NCI-H2029 treated with DMSO at 0.1 percent for 48 hours (cell line): ENCODE results near the gene TTLL1.
"Not testable (repeated sequence)": the region's sequence is repeated elsewhere in the genome, so short reads cannot be mapped to it uniquely, and the experiment has no call there.

Experiments used
- DNase-seq: peaks from one replicate; lab custom pipeline; 2025; lab: John Stamatoyannopoulos, UW

Gene TTLL1

GRCh38 chr22:43066844-43067385 is 22.3 kb downstream of the TTLL1 start:
- DNase-seq = no peak

- DNase-seq = no peak
Observed at GRCh38 chr22:43066134-43066533, 23.1 kb downstream of the TTLL1 start.

GRCh38 chr22:43060183-43060582 is 29.0 kb downstream of the TTLL1 start:
- no peak for DNase-seq

GRCh38 chr22:43057641-43058040 is 31.6 kb downstream of the TTLL1 start:
- no peak for DNase-seq

- DNase-seq = no peak
Observed at GRCh38 chr22:43053176-43053575, 36.0 kb downstream of the TTLL1 start.

- DNase-seq = no peak
Observed at GRCh38 chr22:43050995-43051394, 38.2 kb downstream of the TTLL1 start.

- DNase-seq = no peak
Observed at GRCh38 chr22:43047605-43048004, 41.6 kb downstream of the TTLL1 start.

- no peak for DNase-seq
Observed at GRCh38 chr22:43044290-43044712, 44.9 kb downstream of the TTLL1 start.

GRCh38 chr22:43042101-43042780 is 47.0 kb downstream of the TTLL1 start:
- peak; percentile 41 for DNase-seq

GRCh38 chr22:43039800-43040199 is 49.4 kb downstream of the TTLL1 start:
- DNase-seq = no peak

GRCh38 chr22:43038325-43038724 is 50.9 kb downstream of the TTLL1 start:
- DNase-seq = no peak

- DNase-seq = no peak
Observed at GRCh38 chr22:43036282-43036829, 52.8 kb downstream of the TTLL1 start.

- no peak for DNase-seq
Observed at GRCh38 chr22:43035250-43035649, 53.9 kb downstream of the TTLL1 start.

GRCh38 chr22:43031617-43032016 is 57.6 kb downstream of the TTLL1 start:
- DNase-seq = no peak

GRCh38 chr22:43018615-43019014 is 70.6 kb downstream of the TTLL1 start:
- no peak for DNase-seq

- DNase-seq = no peak
Observed at GRCh38 chr22:43017525-43018460, 71.4 kb downstream of the TTLL1 start.

- DNase-seq = not testable (repeated sequence)
Observed at GRCh38 chr22:43016150-43016549, 73.0 kb downstream of the TTLL1 start.

- no peak for DNase-seq
Observed at GRCh38 chr22:43015677-43016042, 73.5 kb downstream of the TTLL1 start.

- peak; percentile 80 for DNase-seq
Observed at GRCh38 chr22:43014869-43015676, 74.1 kb downstream of the TTLL1 start, which contains the start of gene PACSIN2. Gene PACSIN2, minus strand, starts transcription at chr22:43015149. Its CDS starts 103,069 bp downstream, at chr22:42912080.

GRCh38 chr22:43014316-43014868 is 74.8 kb downstream of the TTLL1 start:
- no peak for DNase-seq
